GM23248 (cell line): ENCODE measurements around the gene RGS5. TPM values are rescaled to one million over a fixed set of nuclear protein-coding genes. Genes with fewer than 3 reads are reported as not detected.

Experiments used
- DNase-seq: peaks from one replicate; pipeline ENCODE4 v3.0.0-alpha.2; 2015
- H2AFZ ChIP-seq: fragments of 200-600 bp; sonication (generic); 2 replicates; pipeline ENCODE4 v1.6.1; 2016; ENCODE audit warnings: antibody characterized with exemption
- H3F3A ChIP-seq: fragments of 200-600 bp; sonication (generic); 2 replicates; pipeline ENCODE4 v1.6.1; 2016; ENCODE audit warnings: mild to moderate bottlenecking, antibody characterized with exemption, mixed run types; ENCODE audit not compliant: insufficient read depth
- H3K27ac ChIP-seq: fragments of 200-600 bp; sonication (generic); 2 replicates; pipeline ENCODE4 v1.5.1; 2016; ENCODE audit warnings: mild to moderate bottlenecking
- H3K27me3 ChIP-seq: fragments of 200-600 bp; sonication (generic); replicated peaks from 2 replicates; pipeline ENCODE4 v1.6.1; 2016; ENCODE audit warnings: mild to moderate bottlenecking; ENCODE audit not compliant: insufficient read depth
- H3K36me3 ChIP-seq: fragments of 200-600 bp; sonication (generic); 2 replicates; pipeline ENCODE4 v1.6.1; 2016; ENCODE audit warnings: low read depth, mild to moderate bottlenecking
- H3K4me1 ChIP-seq: fragments of 200-600 bp; sonication (generic); 2 replicates; pipeline ENCODE4 v1.6.1; 2016; ENCODE audit warnings: mild to moderate bottlenecking; ENCODE audit not compliant: insufficient read depth
- H3K4me2 ChIP-seq: fragments of 200-600 bp; sonication (generic); one replicate; pipeline ENCODE4 v1.6.1; 2016; ENCODE audit warnings: mild to moderate bottlenecking; ENCODE audit not compliant: unreplicated experiment
- H3K4me3 ChIP-seq: fragments of 200-600 bp; sonication (generic); 2 replicates; pipeline ENCODE4 v1.5.1; 2016; ENCODE audit warnings: mild to moderate bottlenecking
- H3K79me2 ChIP-seq: fragments of 200-600 bp; sonication (generic); 2 replicates; pipeline ENCODE4 v1.6.1; 2016; ENCODE audit warnings: mild to moderate bottlenecking; ENCODE audit not compliant: insufficient read depth
- H3K9ac ChIP-seq: fragments of 200-600 bp; sonication (generic); 2 replicates; pipeline ENCODE4 v1.6.1; 2016; ENCODE audit warnings: mild to moderate bottlenecking
- H3K9me2 ChIP-seq: fragments of 200-600 bp; sonication (generic); 2 replicates; pipeline ENCODE4 v1.6.1; 2016; ENCODE audit warnings: mixed run types, mild to moderate bottlenecking, moderate library complexity; ENCODE audit not compliant: insufficient read depth
- H3K9me3 ChIP-seq: fragments of 200-600 bp; sonication (generic); one replicate; pipeline ENCODE4 v1.6.1; 2017; ENCODE audit warnings: low read depth
- H4K20me1 ChIP-seq: fragments of 200-600 bp; sonication (generic); 2 replicates; pipeline ENCODE4 v1.6.0; 2016; ENCODE audit not compliant: insufficient read depth
- EZH2 ChIP-seq: fragments of 200-600 bp; sonication (generic); IDR thresholded peaks from 2 replicates; pipeline ENCODE4 v1.6.1; 2018; ENCODE audit warnings: antibody characterized with exemption, mild to moderate bottlenecking; ENCODE audit not compliant: insufficient read depth, poor library complexity, severe bottlenecking
- EZH2phosphoT487 ChIP-seq: fragments of 200-600 bp; sonication (generic); IDR thresholded peaks from 2 replicates; pipeline ENCODE4 v1.6.1; 2018; ENCODE audit warnings: antibody characterized with exemption, moderate library complexity, mild to moderate bottlenecking, low read depth; ENCODE audit not compliant: insufficient read depth
- WGBS, 2 experiments: methylation state at CpG; one replicate each; pipeline ENCODE4 v1.1.6; 2015 to 2017; ENCODE audit warnings: low lambda C conversion rate in 2 of 2, low coverage in 1 of 2; ENCODE audit errors: missing lambda C conversion rate in 2 of 2; 5-methylcytosine and 5-hydroxymethylcytosine counted together
- in situ Hi-C: fragments of 300-500 bp; cut with MboI; formaldehyde crosslinking; loops from 2 replicates; pipeline ENCODE4 v1.15.0; 2020
- polyA plus RNA-seq: library from polyadenylated mRNA; unstranded; fragments of >200 nt; fragmentation: Nextera tagmentation; extraction: Ambion mirVana; gene quantifications from 2 replicates; pipeline ENCODE4 v1.2.1, GENCODE V29; 2016
- total RNA-seq: library from RNA; depleted of rRNA; stranded (reverse); fragments of >200 nt; shearing (Covaris generic); gene quantifications from 2 replicates; pipeline ENCODE4 v1.2.3, GENCODE V29; 2014

The RGS5 gene
- total and polyA plus RNA-seq, 2 experiments from 2014 or later = 0.89 to 6.8 TPM

DNA sequence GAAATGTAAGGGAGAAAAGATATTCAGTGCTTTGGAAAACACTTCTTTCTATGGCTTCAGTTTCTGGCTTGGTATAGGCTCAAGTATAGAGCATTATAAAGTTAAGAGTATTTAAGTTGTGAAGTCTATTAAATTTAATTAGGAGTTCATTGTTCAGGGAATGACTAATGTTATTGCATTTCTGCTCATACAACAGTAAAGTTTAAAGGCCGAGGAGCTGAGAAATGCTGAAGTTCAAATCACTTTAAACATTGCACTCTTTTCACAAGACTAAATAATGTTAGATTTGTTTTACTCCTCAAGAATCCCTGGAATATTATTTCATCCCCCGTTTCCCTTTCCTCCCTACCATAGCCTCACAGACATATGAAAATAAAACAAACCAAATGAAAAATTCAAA, 30.1 kb downstream of the RGS5 start:
- in situ Hi-C loops = no loop called here
- DNase-seq = peak; percentile 37
- Histone ChIP-seq H3K4me1 (peaks cover 56% of the 10 kb centered on the region), H3K4me3 (peak overlapping the region; percentile 7; the same call in 1 of the 2 replicates), H3K27ac (peak overlapping the region; percentile 7; the same call in 1 of the 2 replicates), H3K79me2 (no peaks in the 10 kb centered on the region), H3K4me2 (peak overlapping the region; percentile 49), H3K9ac (peak overlapping the region; percentile 26), H3F3A (peaks cover 21% of the 10 kb centered on the region), H3K9me3 (no peaks in the 10 kb centered on the region), H3K9me2 (no peaks in the 10 kb centered on the region), H3K27me3 (no peaks in the 10 kb centered on the region), H3K36me3 (no peaks in the 10 kb centered on the region), H2AFZ (peak overlapping the region; percentile 53), H4K20me1 (no peaks in the 10 kb centered on the region)
- WGBS, 2 experiments = 28 to 32% methylated on average over 2 of the region's 2 CpGs
- TF ChIP-seq EZH2phosphoT487 (no peak), EZH2 (no peak)

DNA sequence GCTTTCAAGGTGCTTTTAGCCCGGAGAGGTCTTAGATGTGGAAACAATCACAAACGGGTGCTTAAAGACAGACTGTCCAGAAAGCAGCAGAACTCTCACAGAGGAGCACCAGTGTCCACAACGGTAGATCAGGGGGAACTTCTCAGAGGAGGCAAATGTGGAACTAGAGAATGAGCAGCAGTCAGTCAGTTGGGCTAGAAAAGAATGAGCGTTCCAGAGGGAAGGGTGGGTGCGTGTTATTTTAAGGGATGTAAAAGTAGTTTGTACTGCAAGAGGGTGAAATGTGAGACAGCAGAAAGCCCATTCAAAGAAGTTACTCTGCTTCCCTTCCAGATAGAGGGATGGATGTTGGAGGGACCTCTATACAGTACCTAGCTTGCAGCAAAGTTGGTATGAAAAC, 30.9 kb downstream of the RGS5 start:
- 69 to 78% methylated on average over 5 of the region's 5 CpGs for WGBS, 2 experiments
- no peaks in the 10 kb centered on the region for H3K27me3 ChIP-seq
- no peaks in the 10 kb centered on the region for H3K79me2 ChIP-seq
- no peaks in the 10 kb centered on the region for H3K36me3 ChIP-seq
- no peaks in the 10 kb centered on the region for H3K9me2 ChIP-seq
- no peaks in the 10 kb centered on the region for H4K20me1 ChIP-seq
- H3F3A ChIP-seq = peaks cover 29% of the 10 kb centered on the region
- no peak overlapping the region for H3K27ac ChIP-seq
- DNase-seq = no peak
- TF ChIP-seq EZH2 = no peak
- TF ChIP-seq EZH2phosphoT487 = no peak
- no peak overlapping the region for H3K4me2 ChIP-seq
- peaks cover 64% of the 10 kb centered on the region for H3K4me1 ChIP-seq
- no peak overlapping the region for H3K4me3 ChIP-seq
- in situ Hi-C loops = no loop called here
- H3K9me3 ChIP-seq = no peaks in the 10 kb centered on the region
- no peak overlapping the region; the same call in 1 of the 2 replicates for H2AFZ ChIP-seq
- no peak overlapping the region for H3K9ac ChIP-seq

DNA sequence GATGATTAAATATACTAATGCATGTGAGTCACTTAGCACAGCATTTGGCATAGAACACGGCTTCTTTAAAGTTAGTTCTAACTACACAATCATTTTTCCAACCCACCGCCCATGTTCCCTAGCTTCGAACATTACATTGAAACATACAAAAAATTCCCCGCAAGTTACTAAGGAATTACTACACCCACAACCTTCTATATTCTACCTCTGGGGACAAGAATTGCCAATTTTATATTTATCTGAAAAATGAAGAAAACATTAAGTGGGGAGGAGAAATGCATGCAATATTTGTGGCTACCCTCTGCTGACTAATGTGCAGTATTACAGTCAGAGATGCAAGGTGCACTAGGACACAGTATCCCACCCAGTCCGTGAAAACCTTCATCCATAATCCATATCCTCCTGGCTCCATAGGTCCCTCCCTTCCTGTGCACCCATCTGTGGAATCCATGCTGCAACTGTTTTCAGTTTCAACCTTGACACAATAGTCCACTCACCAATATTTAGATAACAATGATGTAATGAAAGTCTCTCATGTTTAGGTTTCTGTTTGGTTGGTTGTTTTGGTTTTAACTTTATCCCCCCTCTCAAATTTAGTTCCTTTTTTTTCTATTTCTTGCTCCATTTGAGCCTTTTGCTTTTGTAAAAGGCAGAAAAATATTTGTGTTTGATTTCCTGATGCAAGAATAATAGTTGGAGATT, 31.6 kb downstream of the RGS5 start:
- H3K27ac ChIP-seq = no peak overlapping the region
- no peaks in the 10 kb centered on the region for H3K79me2 ChIP-seq
- H3K4me3 ChIP-seq = no peak overlapping the region
- peak overlapping the region; percentile 62 for H3K4me2 ChIP-seq
- no peaks in the 10 kb centered on the region for H4K20me1 ChIP-seq
- H3K4me1 ChIP-seq = peaks cover 69% of the 10 kb centered on the region
- H3K9me2 ChIP-seq = no peaks in the 10 kb centered on the region
- TF ChIP-seq EZH2phosphoT487 (no peak), EZH2 (no peak)
- no peaks in the 10 kb centered on the region for H3K36me3 ChIP-seq
- in situ Hi-C loops = no loop called here
- H3K9me3 ChIP-seq = no peaks in the 10 kb centered on the region
- peaks cover 36% of the 10 kb centered on the region for H3F3A ChIP-seq
- WGBS, 2 experiments = 69 to 72% methylated on average over 5 of the region's 5 CpGs
- H3K27me3 ChIP-seq = no peaks in the 10 kb centered on the region
- no peak overlapping the region for H3K9ac ChIP-seq
- H2AFZ ChIP-seq = no peak overlapping the region
- DNase-seq = peak; percentile 55

DNA sequence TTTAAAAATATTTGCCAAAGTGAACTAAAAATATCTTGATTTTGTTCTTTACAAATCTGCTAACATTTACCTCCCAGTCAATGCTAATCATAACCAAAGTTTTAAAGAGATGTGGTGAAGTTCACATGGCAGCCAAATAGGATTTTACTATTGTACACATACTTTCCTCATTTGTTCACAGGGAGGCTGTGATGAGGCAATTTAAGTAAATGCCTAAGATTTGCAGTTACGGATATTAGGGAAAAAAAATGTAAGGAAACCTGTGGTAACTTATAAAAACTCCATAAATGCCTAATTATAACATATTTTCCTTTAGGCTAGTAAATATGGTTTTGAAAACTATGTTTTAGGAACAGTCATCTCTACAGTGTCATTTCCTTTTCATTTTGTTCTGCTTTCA, 32.4 kb downstream of the RGS5 start:
- no peak overlapping the region for H3K4me3 ChIP-seq
- H3K9ac ChIP-seq = no peak overlapping the region
- peaks cover 69% of the 10 kb centered on the region for H3K4me1 ChIP-seq
- H3K27me3 ChIP-seq = no peaks in the 10 kb centered on the region
- H3F3A ChIP-seq = peaks cover 36% of the 10 kb centered on the region
- in situ Hi-C loops = no loop called here
- no peak for TF ChIP-seq EZH2phosphoT487
- no peak for TF ChIP-seq EZH2
- no peaks in the 10 kb centered on the region for H3K79me2 ChIP-seq
- H4K20me1 ChIP-seq = no peaks in the 10 kb centered on the region
- no peak overlapping the region for H2AFZ ChIP-seq
- H3K4me2 ChIP-seq = peak overlapping the region; percentile 29
- H3K27ac ChIP-seq = no peak overlapping the region
- H3K9me3 ChIP-seq = no peaks in the 10 kb centered on the region
- 57 to 58% methylated on average over 1 of the region's 1 CpG for WGBS, 2 experiments
- H3K9me2 ChIP-seq = no peaks in the 10 kb centered on the region
- peak; percentile 61 for DNase-seq
- H3K36me3 ChIP-seq = no peaks in the 10 kb centered on the region
